ENCODE data around the gene EPB41L3. TPM values are rescaled to one million over a fixed set of nuclear protein-coding genes. Genes with fewer than 3 reads are reported as not detected.

The EPB41L3 gene
- total RNA-seq, 1 donor from 2014 or later: 34.0 TPM

DNA sequence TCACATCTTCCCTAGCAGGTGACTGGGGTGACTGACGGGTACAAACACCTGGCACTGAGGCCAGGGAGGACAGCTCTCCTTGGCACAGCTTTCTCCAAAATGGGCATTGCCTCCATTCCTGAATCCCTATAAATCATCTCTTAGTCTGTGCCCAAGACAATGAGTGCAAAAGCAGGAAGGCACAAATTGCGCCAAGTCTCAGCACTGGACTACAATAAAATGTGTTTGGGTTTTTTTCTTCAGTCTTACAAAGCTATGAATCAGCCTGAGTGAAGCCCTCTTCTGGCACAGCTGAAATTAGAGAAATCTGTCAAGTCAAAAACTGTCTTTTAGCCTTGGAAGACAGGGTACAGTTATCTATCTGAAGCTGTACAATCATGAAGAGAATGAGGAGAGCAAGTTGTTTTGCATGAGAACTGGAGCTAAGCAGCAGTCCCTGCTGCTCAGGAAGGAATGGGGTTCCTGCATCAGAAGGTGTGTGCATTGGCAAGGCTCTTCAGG is 90.8 kb downstream of the EPB41L3 start:
- DNase-seq (ENCODE audit: low spot score): no peak

DNA sequence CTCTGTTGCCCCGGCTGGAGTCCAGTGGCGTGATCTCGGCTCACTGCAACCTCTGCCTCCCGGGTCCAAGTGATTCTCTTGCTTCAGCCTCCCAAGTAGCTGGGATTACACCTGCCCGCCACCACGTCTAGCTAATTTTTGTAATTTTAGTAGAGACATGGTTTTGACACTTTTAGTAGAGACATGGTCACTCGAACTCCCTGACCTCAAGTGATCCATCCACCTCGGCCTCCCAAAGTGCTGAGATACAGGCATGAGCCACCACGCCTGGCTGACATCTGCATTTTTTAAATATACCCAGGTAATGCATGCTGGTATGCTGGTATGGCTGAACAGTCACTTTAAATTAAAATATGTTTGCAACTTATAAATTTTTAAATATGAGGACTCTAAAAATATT is 91.9 kb downstream of the EPB41L3 start:
- DNase-seq (ENCODE audit: low spot score): no peak

- no peak for DNase-seq (ENCODE audit: low spot score)
Measured at GRCh38 chr18:5451150-5451549, 92.6 kb downstream of the EPB41L3 start.

DNA sequence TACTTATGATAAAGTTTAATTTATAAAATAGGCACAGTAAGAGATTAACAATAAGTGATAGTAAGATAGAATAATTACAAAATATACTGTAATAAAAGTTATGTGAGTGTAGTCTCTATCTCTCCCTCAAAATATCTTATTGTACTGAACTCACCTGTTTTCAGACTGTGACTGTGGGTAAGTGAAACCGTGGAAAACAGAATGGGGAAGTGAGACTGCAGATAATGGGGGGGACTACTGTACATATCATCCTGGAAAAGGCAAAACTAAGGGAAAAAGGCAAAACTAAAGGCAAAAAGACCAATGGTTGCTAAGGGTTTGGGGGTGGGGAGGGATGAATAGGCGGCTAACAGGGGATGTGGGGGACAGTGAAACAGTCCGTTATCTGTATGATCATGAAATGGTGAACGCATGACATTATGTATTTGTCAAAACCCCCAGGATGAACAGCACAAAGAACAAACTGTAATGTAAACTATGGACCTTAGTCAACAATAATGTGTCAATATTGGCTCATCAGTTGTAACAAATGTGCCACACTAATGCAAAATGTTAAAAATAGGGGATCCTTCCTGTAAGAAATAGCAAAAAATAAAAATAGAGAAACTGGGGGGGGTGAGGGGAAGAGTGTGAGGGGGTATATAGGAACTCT is 93.8 kb downstream of the EPB41L3 start:
- DNase-seq (ENCODE audit: low spot score): no peak

DNA sequence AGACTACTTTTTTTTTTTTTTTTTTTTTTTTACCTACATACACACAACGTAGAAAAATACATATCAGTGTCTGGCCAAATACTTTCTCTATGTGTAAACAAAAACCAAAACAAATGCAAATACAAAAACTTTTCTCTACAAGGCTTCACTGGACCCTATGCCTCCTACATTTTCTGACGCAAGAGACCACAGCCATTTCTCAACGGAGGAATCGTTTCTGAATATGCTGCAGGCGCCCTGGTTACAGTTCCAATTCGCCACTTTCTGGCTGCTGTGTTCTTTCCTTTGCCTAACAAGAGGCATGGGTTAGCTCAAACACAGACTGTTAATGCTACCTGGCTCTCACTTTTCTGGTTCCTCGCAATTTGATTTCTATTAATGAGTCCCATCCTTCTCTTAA is 96.4 kb downstream of the EPB41L3 start:
- no peak for DNase-seq (ENCODE audit: low spot score)

GRCh38 chr18:5444847-5445246 is 99.0 kb downstream of the EPB41L3 start:
- no peak for DNase-seq (ENCODE audit: low spot score)

- no peak for DNase-seq (ENCODE audit: low spot score)
Measured at GRCh38 chr18:5444269-5444668, 99.5 kb downstream of the EPB41L3 start.

GRCh38 chr18:5439986-5440696 is 103.7 kb downstream of the EPB41L3 start:
- DNase-seq (ENCODE audit: low spot score): no peak

DNA sequence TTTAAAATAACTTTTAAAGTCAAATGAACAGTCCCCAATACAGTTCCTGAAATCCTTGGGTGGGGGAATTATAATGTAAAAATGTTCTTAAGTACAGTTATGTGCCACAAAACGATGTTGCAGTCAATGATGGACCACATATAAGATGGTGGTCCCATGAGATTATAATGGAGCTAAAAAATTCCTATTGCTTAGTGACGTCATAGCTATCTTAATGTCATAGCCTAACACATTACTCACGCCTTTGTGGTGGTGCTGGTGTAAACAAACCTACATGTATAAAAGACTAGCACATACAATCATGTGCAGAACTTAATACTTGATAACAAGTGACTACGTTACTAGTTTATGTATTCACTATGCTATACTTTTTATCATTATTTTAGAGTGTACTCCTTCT is 109.4 kb downstream of the EPB41L3 start:
- DNase-seq (ENCODE audit: low spot score): no peak

- DNase-seq (ENCODE audit: low spot score): no peak
Measured at GRCh38 chr18:5431836-5432575, 111.8 kb downstream of the EPB41L3 start.

- DNase-seq (ENCODE audit: low spot score): no peak
Measured at GRCh38 chr18:5430131-5430530, 113.7 kb downstream of the EPB41L3 start.

DNA sequence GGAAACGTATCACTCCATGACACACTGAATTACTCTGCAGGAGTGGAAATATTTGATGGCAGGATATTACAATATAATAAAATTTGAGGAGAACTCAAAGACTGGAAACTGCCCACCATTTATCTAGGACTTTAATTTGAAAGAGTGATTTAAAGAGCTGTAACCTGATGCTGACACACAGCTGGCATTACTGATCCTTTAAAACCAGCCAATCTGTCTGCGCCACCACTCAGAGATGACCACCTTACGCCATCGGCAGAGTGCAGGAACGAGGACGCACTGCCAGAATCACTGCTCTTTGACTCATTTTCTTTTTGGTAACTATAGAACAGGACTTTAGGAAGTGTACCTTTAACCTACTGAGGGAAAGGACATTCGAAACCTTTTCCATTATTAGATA is 114.1 kb downstream of the EPB41L3 start:
- no peak for DNase-seq (ENCODE audit: low spot score)

DNA sequence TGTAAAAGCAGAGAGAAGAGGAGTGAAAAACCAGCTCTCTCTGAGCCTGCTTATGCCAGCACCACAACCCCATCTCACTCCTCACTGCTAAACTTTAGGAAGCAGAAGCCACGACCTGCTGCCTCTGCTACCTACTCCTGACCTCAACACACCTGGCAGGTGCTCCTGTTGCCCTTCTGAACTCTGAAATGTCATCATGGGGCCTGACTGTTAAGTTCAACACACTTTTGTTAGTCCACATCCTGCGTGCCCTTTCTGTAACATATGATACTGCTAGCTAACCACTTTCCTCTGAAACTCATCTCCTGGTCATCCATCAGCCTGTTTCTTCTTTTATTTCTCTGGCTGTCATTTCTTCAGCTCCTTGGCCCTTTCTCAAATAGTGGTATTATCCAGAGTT is 118.1 kb downstream of the EPB41L3 start:
- no peak for DNase-seq (ENCODE audit: low spot score)

- DNase-seq (ENCODE audit: low spot score): no peak
Measured at GRCh38 chr18:5424903-5425664, 118.7 kb downstream of the EPB41L3 start.

DNA sequence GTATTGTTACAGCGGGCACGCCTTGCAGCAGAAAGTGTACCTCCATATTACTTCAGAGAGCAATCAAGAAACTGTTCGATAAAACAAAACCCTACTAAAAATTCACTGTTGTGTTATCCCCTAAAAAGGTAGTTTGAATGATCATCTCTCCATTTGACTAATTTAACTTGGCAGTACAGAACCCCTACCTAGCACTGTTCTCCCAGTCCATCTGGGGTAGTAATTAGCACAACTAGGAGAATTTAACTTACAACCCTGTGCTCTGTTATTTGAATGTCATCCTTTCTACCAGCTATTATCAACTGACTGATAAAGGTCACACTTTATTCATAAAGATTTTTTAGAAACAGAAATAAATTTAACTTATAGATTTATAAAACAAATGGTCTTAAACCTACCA is 121.2 kb downstream of the EPB41L3 start:
- DNase-seq (ENCODE audit: low spot score): no peak

DNA sequence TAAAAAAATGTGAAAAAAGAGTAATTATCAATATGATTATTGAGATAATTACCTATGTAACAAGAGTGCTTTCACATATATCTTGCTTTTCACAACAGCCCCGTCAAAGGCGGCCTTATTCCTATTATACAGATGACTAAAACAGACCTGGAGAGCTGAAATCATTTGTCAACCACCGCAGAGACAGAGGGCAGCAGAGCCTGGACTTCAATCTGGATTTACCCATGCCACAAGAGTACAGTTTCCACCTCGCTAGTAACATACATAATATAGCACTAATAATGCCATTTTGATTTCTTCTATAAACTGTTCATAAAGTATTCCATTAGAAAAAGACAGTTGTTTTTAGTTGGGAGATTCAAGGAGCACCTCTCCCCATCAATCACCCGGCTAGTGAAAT is 121.8 kb downstream of the EPB41L3 start:
- DNase-seq (ENCODE audit: low spot score): no peak

DNA sequence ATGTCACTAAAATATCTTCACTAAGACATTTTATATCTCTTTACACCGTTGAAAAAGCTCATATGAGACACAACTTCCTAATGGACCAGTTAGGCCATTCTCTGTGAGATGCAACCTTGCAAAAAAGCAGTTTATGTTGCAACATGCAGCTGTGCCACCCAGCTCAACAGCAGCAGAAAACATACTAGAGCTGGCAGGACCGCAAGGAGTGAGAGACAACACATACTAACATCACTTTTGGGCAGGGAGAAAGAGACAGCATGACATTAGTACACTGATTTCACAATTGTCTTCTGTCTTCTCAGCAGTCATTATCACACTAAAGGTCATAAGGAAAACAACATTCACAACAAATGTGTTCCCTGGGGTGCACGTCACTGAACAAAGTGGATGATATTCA is 122.9 kb downstream of the EPB41L3 start:
- no peak for DNase-seq (ENCODE audit: low spot score)

- DNase-seq (ENCODE audit: low spot score): no peak
Measured at GRCh38 chr18:5419601-5420000, 124.2 kb downstream of the EPB41L3 start.

DNA sequence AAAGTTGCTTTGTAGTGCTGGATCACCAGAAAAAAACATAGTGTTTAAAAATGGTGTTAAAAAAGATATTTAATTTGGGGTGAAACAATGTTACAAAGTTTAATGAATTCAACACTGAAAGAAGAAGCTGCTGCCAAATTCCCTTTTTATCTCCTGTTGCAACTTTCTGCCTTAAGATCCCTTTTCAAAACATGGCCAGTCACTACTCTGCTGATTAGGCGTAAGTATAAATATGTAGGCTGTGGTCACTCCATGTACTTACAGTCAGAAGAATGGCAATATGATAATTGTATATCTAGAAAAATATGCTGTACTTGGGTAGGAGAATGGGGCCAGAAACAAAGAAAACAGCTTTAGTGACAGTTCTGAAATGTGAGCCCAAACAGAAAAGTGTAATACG is 124.8 kb downstream of the EPB41L3 start:
- no peak for DNase-seq (ENCODE audit: low spot score)

DNA sequence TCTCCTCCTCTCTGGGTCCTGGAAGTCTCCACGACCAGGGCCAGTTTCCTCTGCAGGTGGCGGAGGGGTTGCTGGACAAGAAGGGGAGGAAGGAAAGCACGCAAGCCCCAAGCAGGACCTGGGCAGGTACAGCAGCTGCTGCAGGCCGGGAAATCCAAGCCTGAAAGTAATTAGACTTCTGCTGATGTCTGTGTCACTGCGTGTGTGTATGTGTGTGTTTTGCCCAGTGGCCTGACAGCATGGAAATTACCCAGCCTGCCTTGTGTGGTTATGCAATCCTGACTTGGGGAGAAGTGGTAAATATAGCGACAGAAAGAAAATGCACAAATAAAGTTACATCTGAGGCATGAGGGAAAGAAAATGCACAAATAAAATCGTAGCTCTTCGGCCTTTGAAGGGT is 126.5 kb downstream of the EPB41L3 start:
- peak; percentile 46 for DNase-seq (ENCODE audit: low spot score)

DNA sequence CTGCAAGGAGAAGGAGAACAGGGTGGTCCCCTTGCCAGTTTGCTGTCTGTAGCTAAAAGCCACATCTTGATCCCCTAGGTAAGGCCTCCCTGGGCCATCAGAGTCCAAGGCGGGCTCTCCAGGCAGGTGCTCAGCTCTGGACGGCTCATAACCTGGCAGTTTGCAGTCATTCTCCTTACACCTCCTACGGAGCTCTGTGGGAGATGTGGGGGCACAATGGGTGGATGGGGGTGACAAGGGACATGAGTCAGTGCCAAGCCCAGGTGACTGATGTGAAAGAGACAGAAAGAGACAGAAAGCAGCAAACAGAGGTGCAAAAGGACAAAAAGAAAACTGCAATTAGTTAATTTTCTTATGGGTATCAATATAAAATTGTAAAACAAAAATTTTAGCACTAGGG is 127.7 kb downstream of the EPB41L3 start:
- no peak for DNase-seq (ENCODE audit: low spot score)

DNA sequence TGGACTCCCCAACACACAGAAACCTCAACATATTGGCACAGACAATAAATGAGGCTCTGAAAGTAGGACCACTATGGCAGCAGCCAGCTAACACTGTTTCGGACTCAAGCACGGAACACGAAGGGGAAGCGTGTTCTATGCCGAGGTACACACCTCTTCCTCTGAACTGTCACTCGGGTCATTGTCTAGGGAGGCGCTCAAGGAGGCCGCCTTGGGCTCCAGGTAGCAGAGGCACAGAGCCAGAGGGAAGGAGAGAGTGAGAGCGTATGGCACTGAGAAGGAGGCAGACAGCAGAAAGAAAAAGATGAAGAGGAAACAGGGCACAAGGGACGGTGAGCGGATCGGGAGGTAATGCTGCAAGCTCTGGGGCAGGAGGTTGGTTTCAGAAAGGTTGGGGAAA is 128.1 kb downstream of the EPB41L3 start:
- DNase-seq (ENCODE audit: low spot score): no peak
